HUES64 (cell line): ENCODE results near the gene HECTD4.

Experiments used
- H3K27ac ChIP-seq: 2 replicates; pipeline ENCODE4 v1.7.0; 2013; ENCODE audit warnings: low read depth, low read length, inconsistent platforms
- H3K27me3 ChIP-seq: 2 replicates; pipeline ENCODE4 v1.6.1; 2013; ENCODE audit warnings: mild to moderate bottlenecking, low read length; ENCODE audit not compliant: insufficient read depth
- H3K36me3 ChIP-seq: 2 replicates; pipeline ENCODE4 v1.6.1; 2013; ENCODE audit warnings: mild to moderate bottlenecking, low read length; ENCODE audit not compliant: insufficient read depth
- H3K4me1 ChIP-seq: 2 replicates; pipeline ENCODE4 v1.6.1; 2013; ENCODE audit warnings: mild to moderate bottlenecking, low read length, moderate library complexity; ENCODE audit not compliant: insufficient read depth
- H3K4me3 ChIP-seq: 2 replicates; pipeline ENCODE4 v1.5.1; 2013; ENCODE audit warnings: mild to moderate bottlenecking, low read length, moderate library complexity
- H3K9ac ChIP-seq: 2 replicates; pipeline ENCODE4 v1.6.1; 2013; ENCODE audit warnings: mild to moderate bottlenecking, low read depth, low read length
- H3K9me3 ChIP-seq: 2 replicates; pipeline ENCODE4 v1.6.1; 2013; ENCODE audit warnings: low read depth, low read length; ENCODE audit not compliant: insufficient read depth
- WGBS: fragments of 150-250, 120-280 bp; methylation state at CpG from one replicate; pipeline ENCODE4 v1.1.7; 2013; ENCODE audit warnings: missing lambda C conversion rate; 5-methylcytosine and 5-hydroxymethylcytosine counted together

HECTD4 gene

GRCh38 chr12:112184056-112184887 lies 198.0 kb downstream of the HECTD4 start:
- Histone ChIP-seq H3K27me3 (no peaks in the 10 kb centered on the region), H3K9me3 (no peaks in the 10 kb centered on the region), H3K4me3 (no peak overlapping the region), H3K27ac (peak overlapping the region; percentile 84), H3K4me1 (peaks cover 18% of the 10 kb centered on the region), H3K36me3 (peaks cover 22% of the 10 kb centered on the region), H3K9ac (no peak overlapping the region)
- WGBS: 95% methylated on average over 45 of the region's 46 CpGs

- peak overlapping the region; percentile 17; the same call in 1 of the 2 replicates for H3K9ac ChIP-seq
- WGBS: 43% methylated on average over 9 of the region's 9 CpGs
- H3K27ac ChIP-seq: peak overlapping the region; percentile 84
- peaks cover 30% of the 10 kb centered on the region for H3K36me3 ChIP-seq
- H3K27me3 ChIP-seq: no peaks in the 10 kb centered on the region
- H3K9me3 ChIP-seq: no peaks in the 10 kb centered on the region
- peaks cover 18% of the 10 kb centered on the region for H3K4me1 ChIP-seq
- no peak overlapping the region for H3K4me3 ChIP-seq
These were observed 198.8 kb downstream of the HECTD4 start for GRCh38 chr12:112183141-112184021.

- peaks cover 36% of the 10 kb centered on the region for H3K36me3 ChIP-seq
- WGBS: 85% methylated on average over 7 of the region's 7 CpGs
- peak overlapping the region; percentile 84; the same call in 1 of the 2 replicates for H3K27ac ChIP-seq
These were observed 199.7 kb downstream of the HECTD4 start for GRCh38 chr12:112182499-112182898.

GRCh38 chr12:112180422-112180821 lies 201.8 kb downstream of the HECTD4 start:
- H3K27ac ChIP-seq: no peak overlapping the region
- peaks cover 18% of the 10 kb centered on the region for H3K4me1 ChIP-seq
- H3K9me3 ChIP-seq: no peaks in the 10 kb centered on the region
- H3K36me3 ChIP-seq: peaks cover 41% of the 10 kb centered on the region
- H3K27me3 ChIP-seq: no peaks in the 10 kb centered on the region
- H3K9ac ChIP-seq: no peak overlapping the region
- no peak overlapping the region for H3K4me3 ChIP-seq
- 91% methylated on average over 4 of the region's 4 CpGs for WGBS

More at GRCh38 chr12:112182499-112182898, 199.7 kb downstream of the HECTD4 start:
- no peak overlapping the region for H3K4me3 ChIP-seq
- H3K9me3 ChIP-seq: no peaks in the 10 kb centered on the region
- peak overlapping the region; percentile 17; the same call in 1 of the 2 replicates for H3K9ac ChIP-seq
- H3K4me1 ChIP-seq: peaks cover 18% of the 10 kb centered on the region
- no peaks in the 10 kb centered on the region for H3K27me3 ChIP-seq

- Histone ChIP-seq H3K9ac (no peak overlapping the region), H3K27ac (no peak overlapping the region), H3K36me3 (peaks cover 44% of the 10 kb centered on the region), H3K27me3 (no peaks in the 10 kb centered on the region), H3K4me3 (no peak overlapping the region), H3K4me1 (peaks cover 18% of the 10 kb centered on the region), H3K9me3 (no peaks in the 10 kb centered on the region)
- 87% methylated on average over 2 of the region's 2 CpGs for WGBS
These were observed 202.3 kb downstream of the HECTD4 start for GRCh38 chr12:112179916-112180315.

GRCh38 chr12:112179341-112179740 lies 202.9 kb downstream of the HECTD4 start:
- Histone ChIP-seq H3K27me3 (no peaks in the 10 kb centered on the region), H3K9me3 (no peaks in the 10 kb centered on the region), H3K4me1 (peaks cover 18% of the 10 kb centered on the region), H3K9ac (no peak overlapping the region), H3K36me3 (peaks cover 41% of the 10 kb centered on the region), H3K4me3 (no peak overlapping the region), H3K27ac (no peak overlapping the region)
- WGBS: 95% methylated on average over 11 of the region's 11 CpGs

GRCh38 chr12:112178796-112179195 lies 203.4 kb downstream of the HECTD4 start:
- no peak overlapping the region for H3K4me3 ChIP-seq
- H3K9me3 ChIP-seq: no peaks in the 10 kb centered on the region
- 96% methylated on average over 15 of the region's 15 CpGs for WGBS
- H3K27me3 ChIP-seq: no peaks in the 10 kb centered on the region
- peaks cover 40% of the 10 kb centered on the region for H3K36me3 ChIP-seq
- no peak overlapping the region for H3K9ac ChIP-seq
- no peak overlapping the region for H3K27ac ChIP-seq
- peaks cover 16% of the 10 kb centered on the region for H3K4me1 ChIP-seq

GRCh38 chr12:112176321-112177010 lies 205.8 kb downstream of the HECTD4 start:
- Histone ChIP-seq H3K9ac (no peak overlapping the region), H3K4me1 (no peaks in the 10 kb centered on the region), H3K36me3 (peaks cover 37% of the 10 kb centered on the region), H3K4me3 (no peak overlapping the region), H3K27me3 (no peaks in the 10 kb centered on the region), H3K9me3 (no peaks in the 10 kb centered on the region), H3K27ac (no peak overlapping the region)
- WGBS: 86% methylated on average over 11 of the region's 11 CpGs

- WGBS: 94% methylated on average over 20 of the region's 20 CpGs
- Histone ChIP-seq H3K27me3 (no peaks in the 10 kb centered on the region), H3K27ac (no peak overlapping the region), H3K4me1 (no peaks in the 10 kb centered on the region), H3K9ac (no peak overlapping the region), H3K36me3 (peaks cover 37% of the 10 kb centered on the region), H3K9me3 (no peaks in the 10 kb centered on the region), H3K4me3 (no peak overlapping the region)
These were observed 206.7 kb downstream of the HECTD4 start for GRCh38 chr12:112175361-112176155.

GRCh38 chr12:112172556-112173324 lies 209.5 kb downstream of the HECTD4 start:
- 96% methylated on average over 21 of the region's 21 CpGs for WGBS
- Histone ChIP-seq H3K27me3 (no peaks in the 10 kb centered on the region), H3K4me1 (no peaks in the 10 kb centered on the region), H3K4me3 (no peak overlapping the region), H3K36me3 (peaks cover 19% of the 10 kb centered on the region), H3K27ac (no peak overlapping the region), H3K9me3 (no peaks in the 10 kb centered on the region), H3K9ac (no peak overlapping the region)
